Sigmoid colon (tissue), 7 donors: ENCODE data around the gene LPCAT3. TPM values are rescaled to one million over a fixed set of nuclear protein-coding genes. Genes with fewer than 3 reads are reported as not detected.

Experiments used
- DNase-seq: peaks from one replicate; pipeline ENCODE4 v3.0.0-alpha.2; 2019
- H3K27ac ChIP-seq, 4 donors: fragments of 200-600 bp; sonication (generic); one replicate each; pipeline ENCODE4 v1.5.1; 2016 to 2019; ENCODE audit warnings: mild to moderate bottlenecking in 1 of 4
- H3K27me3 ChIP-seq, 3 donors: fragments of 200-600 bp; sonication (generic); one replicate each; pipeline ENCODE4 v1.5.1; 2019; ENCODE audit warnings: mild to moderate bottlenecking in 1 of 3
- H3K36me3 ChIP-seq, 4 donors: fragments of 200-600 bp; sonication (generic); one replicate each; pipeline ENCODE4 v1.5.1; 2016 to 2019
- H3K4me1 ChIP-seq, 4 donors: fragments of 200-600 bp; sonication (generic); one replicate each; pipeline ENCODE4 v1.5.1; 2017 to 2019
- H3K4me3 ChIP-seq, 4 donors: fragments of 200-600 bp; sonication (generic); one replicate each; pipeline ENCODE4 v1.5.1; 2017 to 2019; ENCODE audit warnings: mild to moderate bottlenecking in 2 of 4, moderate library complexity in 1 of 4
- H3K9me3 ChIP-seq, 4 donors: fragments of 200-600 bp in 3 of 4; sonication (generic) in 3 of 4; one replicate each; pipeline versions ENCODE4 v1.5.1 to v1.6.1; 2013 to 2019
- EP300 ChIP-seq, 4 donors: sonication (generic); formaldehyde crosslinking; IDR thresholded peaks; one replicate each; pipeline ENCODE4 v1.6.1; 2017; ENCODE audit warnings: antibody characterized with exemption in 4 of 4
- POLR2A ChIP-seq, 2 donors: fragments of 450-650 bp; IDR thresholded peaks; one replicate each; pipeline ENCODE4 v1.6.1; 2016; ENCODE audit warnings: antibody characterized with exemption in 2 of 2, mild to moderate bottlenecking in 2 of 2, moderate library complexity in 2 of 2
- POLR2AphosphoS5 ChIP-seq, 4 donors: sonication (generic); formaldehyde crosslinking; IDR thresholded peaks; one replicate each; pipeline ENCODE4 v1.6.1; 2017; ENCODE audit warnings: antibody characterized with exemption in 4 of 4
- WGBS, 2 donors: extraction: QIAGEN DNeasy Blood & Tissue Kit; methylation state at CpG; one replicate each; pipeline ENCODE4 v1.1.7; 2013; 5-methylcytosine and 5-hydroxymethylcytosine counted together
- intact Hi-C: fragments of 100-400 bp; cut with DNase I; formaldehyde crosslinking; loops from one replicate; pipeline ENCODE4 v1.15.1; 2023
- polyA plus RNA-seq, 3 donors: library from polyadenylated mRNA; stranded (reverse); fragments of 200-250 nt; gene quantifications; one replicate each; pipeline ENCODE4 v1.2.3, GENCODE V29; 2013
- total RNA-seq, 4 donors: library from RNA; depleted of rRNA; stranded (reverse); fragments of >200 nt; gene quantifications; one replicate each; pipeline ENCODE4 v1.1.0, GENCODE V29; 2016
- TF ChIP-seq, protein P1 (sequence below), 4 experiments: fragments of 450-650 bp in 3 of 4; fragments of 200-600 bp in 1 of 4; IDR thresholded peaks; one replicate each; pipeline ENCODE4 v1.5.1; 2016 to 2019; ENCODE audit warnings: antibody characterized with exemption in 4 of 4, mild to moderate bottlenecking in 3 of 4, moderate library complexity in 2 of 4
- donor health status: healthy with polysubstance abuse.
- donor health status: Bipolar disorder and iron deficiency.
- donor health status: healthy.

LPCAT3 gene
- total and polyA plus RNA-seq, 7 donors: 7.8 to 47.9 (median 25.3) TPM

GRCh38 chr12:6959058-6959804 lies 59.0 kb downstream of the LPCAT3 start:
- no peak for TF ChIP-seq EP300 (IDR thresholded peaks at IDR 0.05)
- no peak for TF ChIP-seq POLR2AphosphoS5 (IDR thresholded peaks at IDR 0.05)
- TF ChIP-seq, protein P1, sequence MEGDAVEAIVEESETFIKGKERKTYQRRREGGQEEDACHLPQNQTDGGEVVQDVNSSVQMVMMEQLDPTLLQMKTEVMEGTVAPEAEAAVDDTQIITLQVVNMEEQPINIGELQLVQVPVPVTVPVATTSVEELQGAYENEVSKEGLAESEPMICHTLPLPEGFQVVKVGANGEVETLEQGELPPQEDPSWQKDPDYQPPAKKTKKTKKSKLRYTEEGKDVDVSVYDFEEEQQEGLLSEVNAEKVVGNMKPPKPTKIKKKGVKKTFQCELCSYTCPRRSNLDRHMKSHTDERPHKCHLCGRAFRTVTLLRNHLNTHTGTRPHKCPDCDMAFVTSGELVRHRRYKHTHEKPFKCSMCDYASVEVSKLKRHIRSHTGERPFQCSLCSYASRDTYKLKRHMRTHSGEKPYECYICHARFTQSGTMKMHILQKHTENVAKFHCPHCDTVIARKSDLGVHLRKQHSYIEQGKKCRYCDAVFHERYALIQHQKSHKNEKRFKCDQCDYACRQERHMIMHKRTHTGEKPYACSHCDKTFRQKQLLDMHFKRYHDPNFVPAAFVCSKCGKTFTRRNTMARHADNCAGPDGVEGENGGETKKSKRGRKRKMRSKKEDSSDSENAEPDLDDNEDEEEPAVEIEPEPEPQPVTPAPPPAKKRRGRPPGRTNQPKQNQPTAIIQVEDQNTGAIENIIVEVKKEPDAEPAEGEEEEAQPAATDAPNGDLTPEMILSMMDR (IDR thresholded peaks at IDR 0.05): no peak
- no peak for TF ChIP-seq POLR2A (IDR thresholded peaks at IDR 0.05)
- Histone ChIP-seq H3K4me1 (peaks cover 0 to 36% (median 25%) of the 10 kb centered on the region in 4 donors), H3K4me3 (no peak overlapping the region), H3K9me3 (no peaks in the 10 kb centered on the region), H3K27me3 (no peaks in the 10 kb centered on the region), H3K36me3 (no peaks in the 10 kb centered on the region), H3K27ac (peak overlapping the region in 1 of 4 donors; percentile 50)
- peak; percentile 68 for DNase-seq
- WGBS, 2 donors: 44 to 84% methylated on average over 24 of the region's 24 CpGs
- intact Hi-C loops: no loop called here

- TF ChIP-seq EP300 (IDR thresholded peaks at IDR 0.05): no peak
- WGBS, 2 donors: 48 to 84% methylated on average over 10 of the region's 10 CpGs
- Histone ChIP-seq H3K4me3 (no peak overlapping the region), H3K27me3 (no peaks in the 10 kb centered on the region), H3K27ac (peak overlapping the region in 1 of 4 donors; percentile 50), H3K36me3 (no peaks in the 10 kb centered on the region), H3K9me3 (no peaks in the 10 kb centered on the region), H3K4me1 (peaks cover 0 to 36% (median 26%) of the 10 kb centered on the region in 4 donors)
- DNase-seq: peak; percentile 62
- intact Hi-C loops: no loop called here
These were observed 59.6 kb downstream of the LPCAT3 start for GRCh38 chr12:6958609-6959057.

DNA sequence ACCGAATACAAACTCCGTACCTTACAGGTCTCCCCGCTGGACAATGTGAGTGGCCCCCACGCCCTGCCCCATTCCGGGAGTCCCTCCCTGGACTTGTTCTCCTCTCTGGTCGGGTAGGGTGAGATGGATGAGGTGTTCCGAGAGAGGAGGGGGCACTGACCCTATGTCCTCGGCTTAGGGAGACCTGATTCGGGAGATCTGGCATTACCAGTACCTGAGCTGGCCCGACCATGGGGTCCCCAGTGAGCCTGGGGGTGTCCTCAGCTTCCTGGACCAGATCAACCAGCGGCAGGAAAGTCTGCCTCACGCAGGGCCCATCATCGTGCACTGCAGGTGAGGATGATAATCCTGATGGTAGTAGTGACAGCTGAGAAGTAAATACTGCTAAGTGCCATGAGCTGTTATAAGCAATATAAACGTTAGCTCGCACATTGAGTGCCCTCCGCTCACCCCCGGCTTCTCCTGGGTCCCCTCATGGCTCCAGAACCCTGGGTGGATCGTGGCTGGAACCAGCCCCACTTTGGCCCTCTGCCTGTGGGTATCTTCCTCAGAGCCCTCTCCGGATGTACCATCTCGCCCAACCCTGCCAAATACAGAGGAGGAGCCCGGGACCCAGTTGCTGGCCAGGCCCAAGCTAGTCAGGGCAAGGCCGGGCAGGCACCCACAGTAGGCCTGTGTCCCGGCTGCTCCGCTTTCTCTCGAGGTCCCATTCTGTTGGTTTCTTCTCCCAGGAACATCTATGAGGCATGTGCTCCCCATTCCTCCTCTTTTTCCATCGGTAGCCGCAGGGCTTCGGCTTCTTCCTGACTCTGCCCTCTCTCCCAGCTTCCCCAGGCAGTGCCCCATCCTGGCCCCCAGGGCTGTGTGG lies 60.3 kb downstream of the LPCAT3 start:
- Histone ChIP-seq H3K27ac (peak overlapping the region in 1 of 4 donors; percentile 50), H3K9me3 (no peaks in the 10 kb centered on the region), H3K36me3 (no peaks in the 10 kb centered on the region), H3K4me3 (no peak overlapping the region), H3K27me3 (no peaks in the 10 kb centered on the region), H3K4me1 (peaks cover 0 to 36% (median 26%) of the 10 kb centered on the region in 4 donors)
- DNase-seq: peak; percentile 63
- intact Hi-C loops: no loop called here
- 83 to 88% methylated on average over 28 of the region's 28 CpGs for WGBS, 2 donors
- TF ChIP-seq EP300 (IDR thresholded peaks at IDR 0.05) (no peak), POLR2A (IDR thresholded peaks at IDR 0.05) (no peak), POLR2AphosphoS5 (IDR thresholded peaks at IDR 0.05) (no peak)
- TF ChIP-seq, protein P1 (IDR thresholded peaks at IDR 0.05): no peak

DNA sequence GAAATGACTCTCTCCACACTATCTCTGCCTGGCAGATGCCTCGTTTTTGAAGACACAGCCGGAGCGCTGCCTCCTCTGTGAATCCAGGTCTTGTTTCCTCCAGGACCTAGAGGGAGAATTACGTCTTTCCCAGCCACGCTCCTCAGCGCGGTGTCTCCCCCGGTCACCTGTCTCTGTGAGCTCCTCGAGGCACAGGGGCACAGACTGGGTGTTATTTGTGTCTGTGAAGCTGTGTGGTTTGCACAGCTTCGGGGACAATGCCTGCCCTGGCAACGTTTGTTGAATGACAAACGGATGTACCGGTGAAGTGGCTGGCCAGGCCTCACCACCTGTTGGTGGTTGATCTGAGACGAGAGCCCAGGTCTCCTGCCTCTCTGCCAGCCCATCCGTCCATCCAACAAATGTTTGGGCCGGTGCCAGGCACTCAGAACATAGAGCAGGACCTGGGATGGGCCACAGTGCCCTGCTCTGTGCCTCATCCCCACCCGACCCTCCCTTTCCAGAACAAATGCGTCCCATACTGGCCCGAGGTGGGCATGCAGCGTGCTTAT lies 61.0 kb downstream of the LPCAT3 start:
- intact Hi-C loops: no loop called here
- Histone ChIP-seq H3K36me3 (no peaks in the 10 kb centered on the region), H3K27me3 (no peaks in the 10 kb centered on the region), H3K4me3 (no peak overlapping the region), H3K4me1 (peaks cover 0 to 30% (median 21%) of the 10 kb centered on the region in 4 donors), H3K27ac (no peak overlapping the region), H3K9me3 (no peaks in the 10 kb centered on the region)
- 83 to 88% methylated on average over 20 of the region's 20 CpGs for WGBS, 2 donors
- peak; percentile 62 for DNase-seq
- TF ChIP-seq, protein P1 (IDR thresholded peaks at IDR 0.05): no peak
- TF ChIP-seq POLR2A (IDR thresholded peaks at IDR 0.05) (no peak), EP300 (IDR thresholded peaks at IDR 0.05) (no peak), POLR2AphosphoS5 (IDR thresholded peaks at IDR 0.05) (no peak)
